HEK293 (cell line): ENCODE data around the gene FIBCD1.

Experiments used
- CTCF ChIA-PET: fragments of 350-600 bp; formaldehyde crosslinking; extraction: SDS; loops from one replicate; lab custom pipeline; 2021; ENCODE audit warnings: antibody characterized with exemption; lab: Yijun Ruan, JAX
- POLR2A ChIA-PET: fragments of 300-600 bp; formaldehyde crosslinking; extraction: SDS; loops from one replicate; lab custom pipeline; 2020; ENCODE audit warnings: antibody characterized with exemption, inconsistent platforms; lab: Yijun Ruan, JAX
- H3K27ac ChIP-seq: fragments of 200-500 bp; sonication (Bioruptor generic); 2 replicates; pipeline ENCODE4 v1.5.1; 2014; ENCODE audit warnings: low read depth, low read length, control low read depth, inconsistent platforms; ENCODE audit errors: extremely low read depth
- H3K36me3 ChIP-seq, 2 experiments: fragments of 200-500 bp in 1 of 2; sonication (Bioruptor generic) in 1 of 2; 1 replicate in 1 of 2; 2 replicates in 1 of 2; pipeline ENCODE4 v1.5.1; 2014 to 2017; ENCODE audit warnings: inconsistent platforms in 2 of 2, low read length in 2 of 2; ENCODE audit not compliant: control insufficient read depth in 2 of 2, insufficient read depth in 1 of 2
- H3K4me1 ChIP-seq: fragments of 200-500 bp; sonication (Bioruptor generic); 2 replicates; pipeline ENCODE4 v1.5.1; 2014; ENCODE audit warnings: mild to moderate bottlenecking, low read length, inconsistent platforms; ENCODE audit not compliant: control insufficient read depth, insufficient read depth
- H3K4me3 ChIP-seq: 2 replicates; pipeline ENCODE4 v1.5.1; 2011; ENCODE audit warnings: low read depth, mild to moderate bottlenecking, control low read depth, low read length, moderate library complexity
- H3K9me3 ChIP-seq: fragments of 200-500 bp; sonication (Bioruptor generic); 2 replicates; pipeline ENCODE4 v1.5.1; 2014; ENCODE audit warnings: low read depth, low read length, inconsistent platforms; ENCODE audit not compliant: control insufficient read depth, insufficient read depth
- IKZF3 ChIP-seq: fragments of 450-650 bp; IDR thresholded peaks from 2 replicates; pipeline ENCODE4 v1.5.0; 2018; ENCODE audit warnings: missing biosample characterization, mild to moderate bottlenecking, missing genetic modification characterization, moderate library complexity
- SP7 ChIP-seq: fragments of 450-650 bp; formaldehyde crosslinking; IDR thresholded peaks from 2 replicates; pipeline ENCODE4 v1.5.1; 2016; ENCODE audit warnings: missing biosample characterization, missing genetic modification characterization
- ZBTB17 ChIP-seq: fragments of 450-650 bp; formaldehyde crosslinking; IDR thresholded peaks from 2 replicates; pipeline ENCODE4 v1.5.1; 2016; ENCODE audit warnings: missing biosample characterization, missing genetic modification characterization
- ZEB2 ChIP-seq: fragments of 450-650 bp; formaldehyde crosslinking; IDR thresholded peaks from 2 replicates; pipeline ENCODE4 v1.5.1; 2016; ENCODE audit warnings: missing biosample characterization, missing genetic modification characterization
- ZNF2 ChIP-seq: fragments of 450-650 bp; formaldehyde crosslinking; IDR thresholded peaks from 2 replicates; pipeline ENCODE4 v1.5.1; 2016; ENCODE audit warnings: missing biosample characterization, missing genetic modification characterization
- ZNF311 ChIP-seq: fragments of 450-650 bp; formaldehyde crosslinking; IDR thresholded peaks from 2 replicates; pipeline ENCODE4 v1.5.1; 2017; ENCODE audit warnings: missing biosample characterization, missing genetic modification characterization, borderline replicate concordance
- ZNF350 ChIP-seq: fragments of 450-650 bp; formaldehyde crosslinking; IDR thresholded peaks from 2 replicates; pipeline ENCODE4 v1.5.0; 2017; ENCODE audit warnings: missing biosample characterization, mild to moderate bottlenecking, missing genetic modification characterization
- ZNF501 ChIP-seq: fragments of 450-650 bp; formaldehyde crosslinking; IDR thresholded peaks from 2 replicates; pipeline ENCODE4 v1.5.1; 2016; ENCODE audit warnings: missing biosample characterization, missing genetic modification characterization
- ZNF623 ChIP-seq: fragments of 450-650 bp; formaldehyde crosslinking; IDR thresholded peaks from 2 replicates; pipeline ENCODE4 v1.5.1; 2016; ENCODE audit warnings: missing biosample characterization, missing genetic modification characterization
- ZNF654 ChIP-seq: fragments of 450-650 bp; formaldehyde crosslinking; IDR thresholded peaks from 2 replicates; pipeline ENCODE4 v1.5.1; 2016; ENCODE audit warnings: low read depth, missing biosample characterization, missing genetic modification characterization
- ZNF660 ChIP-seq: fragments of 450-650 bp; IDR thresholded peaks from 2 replicates; pipeline ENCODE4 v1.5.1; 2018; ENCODE audit warnings: missing biosample characterization, mild to moderate bottlenecking, missing genetic modification characterization
- ZNF664 ChIP-seq: fragments of 450-650 bp; formaldehyde crosslinking; IDR thresholded peaks from 2 replicates; pipeline ENCODE4 v1.5.1; 2016; ENCODE audit warnings: missing biosample characterization, missing genetic modification characterization
- ZNF670 ChIP-seq: fragments of 450-650 bp; formaldehyde crosslinking; IDR thresholded peaks from 2 replicates; pipeline ENCODE4 v1.5.1; 2016; ENCODE audit warnings: missing biosample characterization, missing genetic modification characterization, low read depth
- ZNF785 ChIP-seq: fragments of 450-650 bp; formaldehyde crosslinking; IDR thresholded peaks from 2 replicates; pipeline ENCODE4 v1.5.1; 2016; ENCODE audit warnings: missing biosample characterization, missing genetic modification characterization
- TF ChIP-seq, protein P1 (sequence below): fragments of 450-650 bp; formaldehyde crosslinking; IDR thresholded peaks from 2 replicates; pipeline ENCODE4 v1.5.1; 2016; ENCODE audit warnings: missing biosample characterization, missing genetic modification characterization
- TF ChIP-seq, protein P2 (sequence below): fragments of 450-650 bp; formaldehyde crosslinking; IDR thresholded peaks from 2 replicates; pipeline ENCODE4 v1.5.1; 2016; ENCODE audit warnings: missing biosample characterization, missing genetic modification characterization
- TF ChIP-seq, protein P3 (sequence below): fragments of 450-650 bp; formaldehyde crosslinking; IDR thresholded peaks from 2 replicates; pipeline ENCODE4 v1.5.1; 2016; ENCODE audit warnings: missing biosample characterization, missing genetic modification characterization
- TF ChIP-seq, protein P4 (sequence below): fragments of 450-650 bp; formaldehyde crosslinking; IDR thresholded peaks from 2 replicates; pipeline ENCODE4 v1.5.1; 2016; ENCODE audit warnings: missing biosample characterization, missing genetic modification characterization
- TF ChIP-seq, protein P5 (sequence below): fragments of 450-650 bp; IDR thresholded peaks from 2 replicates; pipeline ENCODE4 v1.5.1; 2018; ENCODE audit warnings: missing biosample characterization, mild to moderate bottlenecking, missing genetic modification characterization
- TF ChIP-seq, protein P6 (sequence below): fragments of 450-650 bp; formaldehyde crosslinking; IDR thresholded peaks from 2 replicates; pipeline ENCODE4 v1.5.1; 2016; ENCODE audit warnings: missing biosample characterization, missing genetic modification characterization
- TF ChIP-seq, protein P7 (sequence below): fragments of 450-650 bp; formaldehyde crosslinking; IDR thresholded peaks from 2 replicates; pipeline ENCODE4 v1.5.1; 2016; ENCODE audit warnings: missing biosample characterization, missing genetic modification characterization
- TF ChIP-seq, protein P8 (sequence below): fragments of 450-650 bp; formaldehyde crosslinking; IDR thresholded peaks from 2 replicates; pipeline ENCODE4 v1.5.1; 2016; ENCODE audit warnings: missing biosample characterization, missing genetic modification characterization, low read depth

Gene FIBCD1

DNA sequence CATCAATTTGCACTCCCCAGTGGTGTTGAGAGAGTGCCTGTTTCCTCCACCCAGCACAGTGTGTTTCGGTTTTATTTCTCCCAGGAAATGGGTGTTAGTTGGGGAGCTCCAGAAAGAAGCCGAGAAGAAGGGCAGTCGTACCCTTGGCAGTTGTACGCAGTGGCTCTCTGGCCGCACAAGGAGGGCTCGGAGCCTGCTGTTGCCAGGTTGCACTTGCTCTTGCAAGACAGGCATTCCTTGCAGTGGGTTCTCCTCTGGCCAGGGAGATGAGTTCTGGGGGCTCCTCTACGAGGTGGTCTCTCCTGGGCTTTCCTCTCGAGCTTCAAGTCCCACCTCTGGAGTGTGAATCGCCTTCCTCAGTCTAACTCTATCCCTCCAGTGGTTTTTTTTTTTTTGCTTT, 71.5 kb downstream of the FIBCD1 start (continued):
- TF ChIP-seq, protein P1, sequence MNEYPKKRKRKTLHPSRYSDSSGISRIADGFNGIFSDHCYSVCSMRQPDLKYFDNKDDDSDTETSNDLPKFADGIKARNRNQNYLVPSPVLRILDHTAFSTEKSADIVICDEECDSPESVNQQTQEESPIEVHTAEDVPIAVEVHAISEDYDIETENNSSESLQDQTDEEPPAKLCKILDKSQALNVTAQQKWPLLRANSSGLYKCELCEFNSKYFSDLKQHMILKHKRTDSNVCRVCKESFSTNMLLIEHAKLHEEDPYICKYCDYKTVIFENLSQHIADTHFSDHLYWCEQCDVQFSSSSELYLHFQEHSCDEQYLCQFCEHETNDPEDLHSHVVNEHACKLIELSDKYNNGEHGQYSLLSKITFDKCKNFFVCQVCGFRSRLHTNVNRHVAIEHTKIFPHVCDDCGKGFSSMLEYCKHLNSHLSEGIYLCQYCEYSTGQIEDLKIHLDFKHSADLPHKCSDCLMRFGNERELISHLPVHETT (tag by site-specific recombination) = no peak
- no peak for TF ChIP-seq ZNF311 (tag by site-specific recombination)

DNA sequence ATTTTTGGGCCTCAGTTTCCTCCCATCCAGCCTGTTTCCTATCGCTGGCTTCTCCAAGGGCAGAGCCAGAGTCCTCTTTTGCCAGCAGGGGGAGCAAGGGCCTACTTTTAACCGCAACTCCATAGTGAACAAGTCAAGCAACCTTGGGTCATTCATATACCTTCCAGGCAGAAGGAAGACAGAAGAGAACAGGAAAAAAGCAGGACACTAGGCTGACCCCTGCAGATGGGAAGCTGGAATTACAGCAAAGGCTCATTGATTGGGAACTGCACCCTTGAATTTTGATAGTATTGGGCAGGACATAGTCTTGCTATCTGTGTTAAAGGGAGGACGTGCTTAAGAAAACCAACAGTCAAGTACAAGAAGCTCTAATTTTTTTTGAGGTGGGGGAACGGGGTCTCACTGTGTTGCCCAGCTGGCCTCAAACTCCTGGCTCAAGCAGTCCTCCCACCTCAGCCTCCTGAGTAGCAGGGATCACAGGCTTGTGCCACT, 72.5 kb downstream of the FIBCD1 start:
- CTCF ChIA-PET = interaction anchor here (0.6 to 13.9 kb wide), 82 partner anchors 8 to 747 kb away, joined by 3 to 400 read pairs (median 5); partner anchors contain the start of genes EXOSC2, FIBCD1 and QRFP
- no peaks in the 10 kb centered on the region for H3K4me1 ChIP-seq
- peak overlapping the region; percentile 7; the same call in 1 of the 2 replicates for H3K4me3 ChIP-seq
- TF ChIP-seq ZNF501 (tag by site-specific recombination) (0 out of 2 replicates have a peak, but pooled peaks have one; percentile 20), IKZF3 (tag by site-specific recombination) (peak; percentile 70), ZNF664 (tag by site-specific recombination) (no peak), ZNF660 (peak; percentile 90), ZNF350 (tag by site-specific recombination) (no peak), ZNF2 (tag by site-specific recombination) (0 out of 2 replicates have a peak, but pooled peaks have one; percentile 30), ZNF311 (tag by site-specific recombination) (no peak), ZEB2 (tag by site-specific recombination) (no peak), ZNF623 (tag by site-specific recombination) (no peak), ZNF670 (tag by site-specific recombination) (no peak), ZNF785 (0 out of 2 replicates have a peak, but pooled peaks have one; percentile 66), ZBTB17 (peak; percentile 78), ZNF654 (tag by site-specific recombination) (peak; percentile 80), SP7 (0 out of 2 replicates have a peak, but pooled peaks have one; percentile 16)
- TF ChIP-seq, protein P2, sequence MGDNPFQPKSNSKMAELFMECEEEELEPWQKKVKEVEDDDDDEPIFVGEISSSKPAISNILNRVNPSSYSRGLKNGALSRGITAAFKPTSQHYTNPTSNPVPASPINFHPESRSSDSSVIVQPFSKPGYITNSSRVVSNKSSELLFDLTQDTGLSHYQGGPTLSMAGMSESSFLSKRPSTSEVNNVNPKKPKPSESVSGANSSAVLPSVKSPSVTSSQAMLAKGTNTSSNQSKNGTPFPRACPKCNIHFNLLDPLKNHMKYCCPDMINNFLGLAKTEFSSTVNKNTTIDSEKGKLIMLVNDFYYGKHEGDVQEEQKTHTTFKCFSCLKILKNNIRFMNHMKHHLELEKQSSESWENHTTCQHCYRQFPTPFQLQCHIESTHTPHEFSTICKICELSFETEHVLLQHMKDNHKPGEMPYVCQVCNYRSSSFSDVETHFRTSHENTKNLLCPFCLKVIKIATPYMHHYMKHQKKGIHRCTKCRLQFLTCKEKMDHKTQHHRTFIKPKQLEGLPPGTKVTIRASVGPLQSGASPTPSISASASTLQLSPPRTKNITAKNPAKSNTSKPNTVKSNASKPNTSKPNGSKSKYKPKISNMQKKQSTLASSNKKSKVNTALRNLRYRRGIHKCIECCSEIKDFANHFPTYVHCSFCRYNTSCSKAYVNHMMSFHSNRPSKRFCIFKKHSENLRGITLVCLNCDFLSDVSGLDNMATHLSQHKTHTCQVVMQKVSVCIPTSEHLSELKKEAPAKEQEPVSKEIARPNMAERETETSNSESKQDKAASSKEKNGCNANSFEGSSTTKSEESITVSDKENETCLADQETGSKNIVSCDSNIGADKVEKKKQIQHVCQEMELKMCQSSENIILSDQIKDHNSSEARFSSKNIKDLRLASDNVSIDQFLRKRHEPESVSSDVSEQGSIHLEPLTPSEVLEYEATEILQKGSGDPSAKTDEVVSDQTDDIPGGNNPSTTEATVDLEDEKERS (tag by site-specific recombination) = no peak
- TF ChIP-seq, protein P3, sequence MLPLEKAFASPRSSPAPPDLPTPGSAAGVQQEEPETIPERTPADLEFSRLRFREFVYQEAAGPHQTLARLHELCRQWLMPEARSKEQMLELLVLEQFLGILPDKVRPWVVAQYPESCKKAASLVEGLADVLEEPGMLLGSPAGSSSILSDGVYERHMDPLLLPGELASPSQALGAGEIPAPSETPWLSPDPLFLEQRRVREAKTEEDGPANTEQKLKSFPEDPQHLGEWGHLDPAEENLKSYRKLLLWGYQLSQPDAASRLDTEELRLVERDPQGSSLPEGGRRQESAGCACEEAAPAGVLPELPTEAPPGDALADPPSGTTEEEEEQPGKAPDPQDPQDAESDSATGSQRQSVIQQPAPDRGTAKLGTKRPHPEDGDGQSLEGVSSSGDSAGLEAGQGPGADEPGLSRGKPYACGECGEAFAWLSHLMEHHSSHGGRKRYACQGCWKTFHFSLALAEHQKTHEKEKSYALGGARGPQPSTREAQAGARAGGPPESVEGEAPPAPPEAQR (tag by site-specific recombination) = no peak
- TF ChIP-seq, protein P4, sequence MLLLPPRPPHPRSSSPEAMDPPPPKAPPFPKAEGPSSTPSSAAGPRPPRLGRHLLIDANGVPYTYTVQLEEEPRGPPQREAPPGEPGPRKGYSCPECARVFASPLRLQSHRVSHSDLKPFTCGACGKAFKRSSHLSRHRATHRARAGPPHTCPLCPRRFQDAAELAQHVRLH (tag by site-specific recombination) = 0 out of 2 replicates have a peak, but pooled peaks have one; percentile 34
- TF ChIP-seq, protein P5, sequence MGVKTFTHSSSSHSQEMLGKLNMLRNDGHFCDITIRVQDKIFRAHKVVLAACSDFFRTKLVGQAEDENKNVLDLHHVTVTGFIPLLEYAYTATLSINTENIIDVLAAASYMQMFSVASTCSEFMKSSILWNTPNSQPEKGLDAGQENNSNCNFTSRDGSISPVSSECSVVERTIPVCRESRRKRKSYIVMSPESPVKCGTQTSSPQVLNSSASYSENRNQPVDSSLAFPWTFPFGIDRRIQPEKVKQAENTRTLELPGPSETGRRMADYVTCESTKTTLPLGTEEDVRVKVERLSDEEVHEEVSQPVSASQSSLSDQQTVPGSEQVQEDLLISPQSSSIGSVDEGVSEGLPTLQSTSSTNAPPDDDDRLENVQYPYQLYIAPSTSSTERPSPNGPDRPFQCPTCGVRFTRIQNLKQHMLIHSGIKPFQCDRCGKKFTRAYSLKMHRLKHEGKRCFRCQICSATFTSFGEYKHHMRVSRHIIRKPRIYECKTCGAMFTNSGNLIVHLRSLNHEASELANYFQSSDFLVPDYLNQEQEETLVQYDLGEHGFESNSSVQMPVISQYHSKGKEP (tag by site-specific recombination) = no peak
- TF ChIP-seq, protein P6, sequence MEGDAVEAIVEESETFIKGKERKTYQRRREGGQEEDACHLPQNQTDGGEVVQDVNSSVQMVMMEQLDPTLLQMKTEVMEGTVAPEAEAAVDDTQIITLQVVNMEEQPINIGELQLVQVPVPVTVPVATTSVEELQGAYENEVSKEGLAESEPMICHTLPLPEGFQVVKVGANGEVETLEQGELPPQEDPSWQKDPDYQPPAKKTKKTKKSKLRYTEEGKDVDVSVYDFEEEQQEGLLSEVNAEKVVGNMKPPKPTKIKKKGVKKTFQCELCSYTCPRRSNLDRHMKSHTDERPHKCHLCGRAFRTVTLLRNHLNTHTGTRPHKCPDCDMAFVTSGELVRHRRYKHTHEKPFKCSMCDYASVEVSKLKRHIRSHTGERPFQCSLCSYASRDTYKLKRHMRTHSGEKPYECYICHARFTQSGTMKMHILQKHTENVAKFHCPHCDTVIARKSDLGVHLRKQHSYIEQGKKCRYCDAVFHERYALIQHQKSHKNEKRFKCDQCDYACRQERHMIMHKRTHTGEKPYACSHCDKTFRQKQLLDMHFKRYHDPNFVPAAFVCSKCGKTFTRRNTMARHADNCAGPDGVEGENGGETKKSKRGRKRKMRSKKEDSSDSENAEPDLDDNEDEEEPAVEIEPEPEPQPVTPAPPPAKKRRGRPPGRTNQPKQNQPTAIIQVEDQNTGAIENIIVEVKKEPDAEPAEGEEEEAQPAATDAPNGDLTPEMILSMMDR (tag by site-specific recombination) = peak; percentile 85
- TF ChIP-seq, protein P7, sequence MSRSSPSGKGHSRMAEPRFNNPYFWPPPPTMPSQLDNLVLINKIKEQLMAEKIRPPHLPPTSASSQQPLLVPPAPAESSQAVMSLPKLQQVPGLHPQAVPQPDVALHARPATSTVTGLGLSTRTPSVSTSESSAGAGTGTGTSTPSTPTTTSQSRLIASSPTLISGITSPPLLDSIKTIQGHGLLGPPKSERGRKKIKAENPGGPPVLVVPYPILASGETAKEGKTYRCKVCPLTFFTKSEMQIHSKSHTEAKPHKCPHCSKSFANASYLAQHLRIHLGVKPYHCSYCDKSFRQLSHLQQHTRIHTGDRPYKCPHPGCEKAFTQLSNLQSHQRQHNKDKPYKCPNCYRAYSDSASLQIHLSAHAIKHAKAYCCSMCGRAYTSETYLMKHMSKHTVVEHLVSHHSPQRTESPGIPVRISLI (tag by site-specific recombination) = peak; percentile 35; the same call in 1 of the 2 replicates
- TF ChIP-seq, protein P8, sequence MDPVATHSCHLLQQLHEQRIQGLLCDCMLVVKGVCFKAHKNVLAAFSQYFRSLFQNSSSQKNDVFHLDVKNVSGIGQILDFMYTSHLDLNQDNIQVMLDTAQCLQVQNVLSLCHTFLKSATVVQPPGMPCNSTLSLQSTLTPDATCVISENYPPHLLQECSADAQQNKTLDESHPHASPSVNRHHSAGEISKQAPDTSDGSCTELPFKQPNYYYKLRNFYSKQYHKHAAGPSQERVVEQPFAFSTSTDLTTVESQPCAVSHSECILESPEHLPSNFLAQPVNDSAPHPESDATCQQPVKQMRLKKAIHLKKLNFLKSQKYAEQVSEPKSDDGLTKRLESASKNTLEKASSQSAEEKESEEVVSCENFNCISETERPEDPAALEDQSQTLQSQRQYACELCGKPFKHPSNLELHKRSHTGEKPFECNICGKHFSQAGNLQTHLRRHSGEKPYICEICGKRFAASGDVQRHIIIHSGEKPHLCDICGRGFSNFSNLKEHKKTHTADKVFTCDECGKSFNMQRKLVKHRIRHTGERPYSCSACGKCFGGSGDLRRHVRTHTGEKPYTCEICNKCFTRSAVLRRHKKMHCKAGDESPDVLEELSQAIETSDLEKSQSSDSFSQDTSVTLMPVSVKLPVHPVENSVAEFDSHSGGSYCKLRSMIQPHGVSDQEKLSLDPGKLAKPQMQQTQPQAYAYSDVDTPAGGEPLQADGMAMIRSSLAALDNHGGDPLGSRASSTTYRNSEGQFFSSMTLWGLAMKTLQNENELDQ (tag by site-specific recombination) = no peak

More for the DNA sequence above, 72.5 kb downstream of the FIBCD1 start:
- H3K27ac ChIP-seq = no peak overlapping the region
- no peaks in the 10 kb centered on the region for H3K9me3 ChIP-seq
- POLR2A ChIA-PET = interaction anchor here (0.6 to 1.2 kb wide), 8 partner anchors 23 to 425 kb away, joined by 3 to 9 read pairs (median 4); no protein-coding TSS in a partner anchor
- peaks cover 0 to 60% of the 10 kb centered on the region in 2 experiments; a peak in 1 of 3 replicates for H3K36me3 ChIP-seq
